Breast epithelium (tissue), 4 donors: ENCODE measurements around the gene GOLGA6L7. TPM values are rescaled to one million over a fixed set of nuclear protein-coding genes. Genes with fewer than 3 reads are reported as not detected.

Source experiments
- DNase-seq, 2 donors: peaks; one replicate each; pipeline ENCODE4 v3.0.0-alpha.2; 2019; ENCODE audit warnings: low spot score in 2 of 2
- H3K27ac ChIP-seq, 2 donors: fragments of 200-600 bp; sonication (generic) in 1 of 2; one replicate each; pipeline ENCODE4 v1.5.1; 2016 to 2019; ENCODE audit warnings: mild to moderate bottlenecking in 1 of 2
- H3K27me3 ChIP-seq, 2 donors: fragments of 200-600 bp; sonication (generic) in 1 of 2; one replicate each; pipeline versions ENCODE4 v1.5.1 to v1.6.0; 2017 to 2019; ENCODE audit warnings: control low read depth in 1 of 2, mild to moderate bottlenecking in 1 of 2
- H3K36me3 ChIP-seq: fragments of 200-600 bp; one replicate; pipeline ENCODE4 v1.5.1; 2019
- H3K4me1 ChIP-seq, 2 donors: fragments of 200-600 bp; sonication (generic); one replicate each; pipeline ENCODE4 v1.5.1; 2016 to 2019; ENCODE audit warnings: control low read depth in 1 of 2
- H3K4me3 ChIP-seq, 3 donors: fragments of 200-600 bp; sonication (generic); 1 replicate in 2 of 3; 2 replicates in 1 of 3; pipeline ENCODE4 v1.5.1; 2016 to 2019; ENCODE audit warnings: mild to moderate bottlenecking in 3 of 3, moderate library complexity in 2 of 3
- H3K9me3 ChIP-seq, 2 donors: fragments of 200-600 bp; sonication (generic) in 1 of 2; one replicate each; pipeline ENCODE4 v1.5.1; 2016 to 2019; ENCODE audit warnings: control low read depth in 1 of 2
- POLR2A ChIP-seq: fragments of 450-650 bp; IDR thresholded peaks from one replicate; pipeline ENCODE4 v1.6.1; 2016; ENCODE audit warnings: antibody characterized with exemption, mild to moderate bottlenecking, moderate library complexity
- POLR2AphosphoS5 ChIP-seq, 3 donors: sonication (generic); formaldehyde crosslinking; IDR thresholded peaks; one replicate each; pipeline ENCODE4 v1.6.1; 2017; ENCODE audit warnings: antibody characterized with exemption in 3 of 3
- intact Hi-C: fragments of 100-400 bp; cut with DNase I; formaldehyde crosslinking; loops from one replicate; pipeline ENCODE4 v1.15.1; 2023; ENCODE audit warnings: low total_unique reads
- total RNA-seq, 3 donors: library from RNA; depleted of rRNA; stranded (reverse); fragments of >200 nt; gene quantifications; one replicate each; pipeline ENCODE4 v1.1.0, GENCODE V29; 2016
- TF ChIP-seq, protein P1 (sequence below), 3 donors: fragments of 450-650 bp; IDR thresholded peaks; one replicate each; pipeline ENCODE4 v1.5.1; 2016 to 2017; ENCODE audit warnings: antibody characterized with exemption in 3 of 3, mild to moderate bottlenecking in 3 of 3, moderate library complexity in 3 of 3

The GOLGA6L7 gene
- total RNA-seq, 3 donors from 2014 or later, result not detected

DNA sequence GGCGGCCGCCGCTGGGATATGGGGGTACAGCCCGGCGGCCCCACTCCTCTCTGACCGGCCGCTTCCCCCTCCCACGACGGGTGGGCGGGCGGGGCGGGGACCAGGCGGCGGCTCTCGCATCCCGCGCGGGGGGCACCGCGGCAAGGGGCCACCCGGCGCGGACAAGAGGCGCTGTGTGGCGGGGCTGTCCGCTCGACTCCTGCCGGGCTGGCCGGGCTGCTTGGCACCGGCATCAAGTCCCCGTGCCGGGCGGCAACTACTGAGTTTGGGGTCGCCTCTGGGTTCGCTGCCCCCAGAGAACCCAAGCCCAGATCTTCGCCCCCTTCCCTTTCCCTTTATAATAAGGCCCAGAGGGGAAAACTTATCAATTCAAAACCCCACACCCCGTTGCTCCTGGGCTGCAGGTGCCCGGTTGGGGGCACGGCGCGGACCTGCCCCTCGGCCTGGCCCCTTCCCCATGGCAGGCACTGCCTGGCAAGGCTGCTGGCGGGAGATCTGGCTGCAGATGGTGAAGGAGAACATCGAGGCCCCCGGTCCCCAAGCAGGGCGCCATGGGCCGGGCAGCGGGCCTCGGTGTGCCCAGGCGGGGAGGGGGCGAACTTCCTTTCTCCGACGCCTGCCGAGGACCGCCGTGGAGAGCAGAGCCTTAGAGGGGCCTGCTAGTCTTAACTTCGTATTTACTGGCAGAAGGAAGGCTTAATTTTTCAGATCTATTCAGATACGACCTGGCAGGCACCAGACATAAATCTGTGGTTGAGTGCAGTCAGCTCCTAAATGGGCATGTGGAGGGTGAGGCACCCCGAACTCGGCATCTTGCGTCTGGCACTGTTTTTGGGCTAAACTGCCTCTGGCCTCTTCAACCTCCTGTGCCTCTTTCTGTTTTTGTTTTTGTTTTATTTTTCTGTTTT, 38.2 kb upstream of the GOLGA6L7 start:
- Histone ChIP-seq H3K4me1 (no peaks in the 10 kb centered on the region), H3K9me3 (no peaks in the 10 kb centered on the region), H3K36me3 (no peaks in the 10 kb centered on the region), H3K27ac (no peak overlapping the region), H3K4me3 (peak overlapping the region; percentile 36 to 70 (median 56)), H3K27me3 (peaks cover 3 to 18% of the 10 kb centered on the region in 2 donors)
- no peak for TF ChIP-seq POLR2A
- TF ChIP-seq, protein P1, sequence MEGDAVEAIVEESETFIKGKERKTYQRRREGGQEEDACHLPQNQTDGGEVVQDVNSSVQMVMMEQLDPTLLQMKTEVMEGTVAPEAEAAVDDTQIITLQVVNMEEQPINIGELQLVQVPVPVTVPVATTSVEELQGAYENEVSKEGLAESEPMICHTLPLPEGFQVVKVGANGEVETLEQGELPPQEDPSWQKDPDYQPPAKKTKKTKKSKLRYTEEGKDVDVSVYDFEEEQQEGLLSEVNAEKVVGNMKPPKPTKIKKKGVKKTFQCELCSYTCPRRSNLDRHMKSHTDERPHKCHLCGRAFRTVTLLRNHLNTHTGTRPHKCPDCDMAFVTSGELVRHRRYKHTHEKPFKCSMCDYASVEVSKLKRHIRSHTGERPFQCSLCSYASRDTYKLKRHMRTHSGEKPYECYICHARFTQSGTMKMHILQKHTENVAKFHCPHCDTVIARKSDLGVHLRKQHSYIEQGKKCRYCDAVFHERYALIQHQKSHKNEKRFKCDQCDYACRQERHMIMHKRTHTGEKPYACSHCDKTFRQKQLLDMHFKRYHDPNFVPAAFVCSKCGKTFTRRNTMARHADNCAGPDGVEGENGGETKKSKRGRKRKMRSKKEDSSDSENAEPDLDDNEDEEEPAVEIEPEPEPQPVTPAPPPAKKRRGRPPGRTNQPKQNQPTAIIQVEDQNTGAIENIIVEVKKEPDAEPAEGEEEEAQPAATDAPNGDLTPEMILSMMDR (IDR thresholded peaks at IDR 0.05), result no peak
- no peak for TF ChIP-seq POLR2AphosphoS5 (IDR thresholded peaks at IDR 0.05)
- no peak for DNase-seq
- intact Hi-C loops, result no loop called here

DNA sequence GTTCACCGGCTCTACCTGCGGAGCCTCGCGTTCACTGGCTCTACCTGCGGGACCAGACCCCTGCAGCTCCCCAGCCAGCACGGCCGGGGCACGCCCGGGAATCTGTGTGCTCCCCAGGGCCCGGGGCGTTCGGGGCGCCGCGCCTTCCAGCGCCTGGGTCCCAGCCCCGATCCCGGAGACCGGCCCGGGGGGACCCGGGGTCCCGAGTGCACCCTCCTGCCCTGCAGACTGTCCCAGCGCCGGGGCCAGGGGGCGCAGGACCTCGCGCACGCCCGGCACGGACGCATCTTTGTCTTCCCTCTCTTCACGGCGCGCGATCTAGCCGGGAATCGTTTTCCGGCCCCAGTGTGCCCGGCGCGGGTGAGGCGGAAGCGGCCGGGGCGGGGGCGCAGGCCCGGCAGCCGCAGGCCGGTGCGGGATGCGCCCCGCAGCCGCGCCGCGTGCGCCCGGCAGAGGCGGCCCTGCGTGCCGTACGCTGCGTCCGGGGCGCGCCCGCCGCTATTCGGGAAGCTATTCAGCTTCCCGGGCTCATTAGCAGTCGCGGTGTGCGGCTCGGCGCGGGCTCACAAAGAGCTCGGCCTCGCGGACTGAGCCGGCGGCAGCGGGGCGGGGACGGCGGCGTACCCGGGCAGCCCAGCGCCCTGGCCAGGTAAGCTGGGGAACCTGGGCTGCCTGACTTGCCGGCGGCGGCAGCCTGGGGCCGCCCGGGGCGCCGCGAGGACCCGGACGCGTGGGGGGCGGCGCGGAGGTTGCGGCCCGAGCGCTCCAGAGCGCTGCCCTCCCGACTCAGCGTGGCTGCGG, 37.4 kb upstream of the GOLGA6L7 start, which contains the start of gene APBA2:
Gene APBA2, plus strand, starts transcription at position 345 of the 801 bp plus-strand sequence. CDS start 167,911 bp downstream, outside the sequence.
- Histone ChIP-seq H3K36me3 (no peaks in the 10 kb centered on the region), H3K4me3 (peak within 1 kb of the TSS; percentile 36 to 70 (median 56)), H3K27me3 (peaks cover 3 to 18% of the 10 kb centered on the region in 2 donors), H3K9me3 (no peaks in the 10 kb centered on the region), H3K27ac (no peak within 1 kb of the TSS), H3K4me1 (no peaks in the 10 kb centered on the region)
- intact Hi-C loops, result no loop called here
- DNase-seq, result no peak
- TF ChIP-seq, protein P1 (IDR thresholded peaks at IDR 0.05), result no peak
- TF ChIP-seq POLR2A, result no peak
- no peak for TF ChIP-seq POLR2AphosphoS5 (IDR thresholded peaks at IDR 0.05)

DNA sequence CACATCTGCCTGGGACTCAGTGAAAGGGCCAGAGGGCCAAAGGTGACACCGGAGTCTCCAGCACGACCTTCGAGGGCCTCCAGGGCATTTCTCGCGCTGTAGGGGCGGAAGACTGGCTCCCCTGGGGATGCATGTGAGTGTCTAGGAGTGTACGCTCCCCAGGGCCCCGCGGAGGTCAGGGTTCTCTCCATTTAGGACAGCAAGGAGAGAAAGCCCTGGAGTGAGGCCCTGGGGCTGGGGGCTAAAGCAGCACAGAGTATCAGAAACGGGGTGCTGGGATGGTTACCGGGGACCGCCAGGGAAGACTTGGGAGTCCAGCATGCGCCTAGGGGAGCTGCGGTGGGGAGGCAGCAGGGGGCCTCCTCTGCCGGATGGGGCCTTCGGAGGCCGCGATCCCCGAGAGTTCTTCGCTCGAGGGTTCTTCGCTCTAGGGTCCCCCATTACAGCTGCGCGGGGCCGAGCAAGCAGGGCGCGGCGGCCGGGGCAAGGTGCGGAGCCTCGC, 36.7 kb upstream of the GOLGA6L7 start:
- H3K27me3 ChIP-seq, result peaks cover 3 to 18% of the 10 kb centered on the region in 2 donors
- no peak overlapping the region for H3K27ac ChIP-seq
- DNase-seq, result no peak
- H3K36me3 ChIP-seq, result no peaks in the 10 kb centered on the region
- H3K4me1 ChIP-seq, result no peaks in the 10 kb centered on the region
- intact Hi-C loops, result no loop called here
- H3K4me3 ChIP-seq, result peak overlapping the region; percentile 36 to 70 (median 56)
- TF ChIP-seq POLR2AphosphoS5 (IDR thresholded peaks at IDR 0.05), result no peak
- TF ChIP-seq, protein P1 (IDR thresholded peaks at IDR 0.05), result no peak
- TF ChIP-seq POLR2A, result no peak
- H3K9me3 ChIP-seq, result no peaks in the 10 kb centered on the region

DNA sequence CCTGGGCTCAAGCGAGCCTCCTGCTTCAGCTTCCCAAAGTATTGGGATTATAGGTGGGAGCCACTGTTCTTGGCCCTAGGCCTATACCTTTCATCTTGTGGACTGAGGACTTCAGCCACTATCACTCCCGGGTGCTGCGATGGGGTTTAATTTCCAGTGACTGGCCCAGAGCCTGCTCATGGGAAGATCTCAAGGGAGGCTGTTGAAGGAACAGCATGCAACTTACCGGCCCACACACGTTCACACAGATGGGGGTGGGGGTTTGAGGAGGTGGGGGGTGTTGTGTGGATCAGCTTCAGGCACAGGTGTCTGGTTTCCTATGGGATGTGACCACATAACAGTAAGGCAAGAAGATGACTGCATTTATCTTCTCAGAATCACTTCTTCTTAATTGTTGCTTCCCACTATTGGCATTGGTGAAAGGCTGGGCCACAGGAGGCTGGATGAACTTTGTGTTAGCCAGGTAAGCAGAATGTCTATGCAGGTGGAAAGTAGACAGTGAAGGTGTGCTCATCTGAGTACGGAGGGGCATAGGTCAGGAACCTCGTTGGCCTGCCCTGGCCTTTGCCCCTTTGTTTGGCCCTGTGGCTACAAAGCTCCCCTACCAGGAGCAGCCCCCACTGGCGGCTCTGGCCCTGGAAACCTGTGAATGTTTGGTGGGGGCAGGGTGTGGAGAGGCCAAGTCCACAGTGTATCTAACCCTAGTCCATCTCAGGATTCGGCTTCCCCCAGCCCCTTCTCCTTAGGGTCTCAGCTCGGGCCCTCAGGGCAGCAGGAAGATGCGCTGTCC, 35.9 kb upstream of the GOLGA6L7 start:
- intact Hi-C loops, result no loop called here
- no peaks in the 10 kb centered on the region for H3K9me3 ChIP-seq
- H3K4me3 ChIP-seq, result no peak overlapping the region
- no peaks in the 10 kb centered on the region for H3K36me3 ChIP-seq
- peaks cover 3 to 18% of the 10 kb centered on the region in 2 donors for H3K27me3 ChIP-seq
- H3K27ac ChIP-seq, result no peak overlapping the region
- TF ChIP-seq, protein P1 (IDR thresholded peaks at IDR 0.05), result no peak
- no peak for TF ChIP-seq POLR2A
- no peak for TF ChIP-seq POLR2AphosphoS5 (IDR thresholded peaks at IDR 0.05)
- H3K4me1 ChIP-seq, result no peaks in the 10 kb centered on the region
- no peak for DNase-seq
